ENCODE data around the gene CDK14.

DNA sequence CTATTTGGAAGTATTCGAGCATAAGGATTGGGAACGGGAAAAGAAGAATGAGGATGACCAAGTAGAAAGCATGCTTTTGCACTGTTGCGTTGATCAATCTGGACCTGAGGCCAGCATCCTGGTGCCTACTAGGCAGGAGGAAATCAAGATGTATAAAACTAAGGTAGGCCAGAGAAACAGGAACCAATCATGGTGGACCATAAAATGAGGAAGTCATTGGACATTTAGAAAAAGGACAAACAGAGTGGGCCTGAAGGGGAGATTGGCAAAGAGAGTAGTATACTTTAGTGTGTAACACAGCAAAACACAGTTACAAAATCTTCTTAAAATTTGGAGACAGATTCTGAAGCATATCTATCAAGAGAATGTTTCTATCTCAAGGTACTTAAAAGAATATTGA, 497.1 kb downstream of the CDK14 start:
- TF ChIP-seq, protein P1, sequence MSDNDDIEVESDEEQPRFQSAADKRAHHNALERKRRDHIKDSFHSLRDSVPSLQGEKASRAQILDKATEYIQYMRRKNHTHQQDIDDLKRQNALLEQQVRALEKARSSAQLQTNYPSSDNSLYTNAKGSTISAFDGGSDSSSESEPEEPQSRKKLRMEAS (IDR thresholded peaks at IDR 0.05) = no peak
- TF ChIP-seq CEBPB (IDR thresholded peaks at IDR 0.05; ENCODE audit: low read depth, low read length) = no peak
- TF ChIP-seq, protein P2, sequence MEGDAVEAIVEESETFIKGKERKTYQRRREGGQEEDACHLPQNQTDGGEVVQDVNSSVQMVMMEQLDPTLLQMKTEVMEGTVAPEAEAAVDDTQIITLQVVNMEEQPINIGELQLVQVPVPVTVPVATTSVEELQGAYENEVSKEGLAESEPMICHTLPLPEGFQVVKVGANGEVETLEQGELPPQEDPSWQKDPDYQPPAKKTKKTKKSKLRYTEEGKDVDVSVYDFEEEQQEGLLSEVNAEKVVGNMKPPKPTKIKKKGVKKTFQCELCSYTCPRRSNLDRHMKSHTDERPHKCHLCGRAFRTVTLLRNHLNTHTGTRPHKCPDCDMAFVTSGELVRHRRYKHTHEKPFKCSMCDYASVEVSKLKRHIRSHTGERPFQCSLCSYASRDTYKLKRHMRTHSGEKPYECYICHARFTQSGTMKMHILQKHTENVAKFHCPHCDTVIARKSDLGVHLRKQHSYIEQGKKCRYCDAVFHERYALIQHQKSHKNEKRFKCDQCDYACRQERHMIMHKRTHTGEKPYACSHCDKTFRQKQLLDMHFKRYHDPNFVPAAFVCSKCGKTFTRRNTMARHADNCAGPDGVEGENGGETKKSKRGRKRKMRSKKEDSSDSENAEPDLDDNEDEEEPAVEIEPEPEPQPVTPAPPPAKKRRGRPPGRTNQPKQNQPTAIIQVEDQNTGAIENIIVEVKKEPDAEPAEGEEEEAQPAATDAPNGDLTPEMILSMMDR (IDR thresholded peaks at IDR 0.05; ENCODE audit: control extremely low read depth in 1 of 3, insufficient read depth in 1 of 3, low read depth in 1 of 3, low read length in 3 of 3) = no peak
- no peak for TF ChIP-seq TAF1 (IDR thresholded peaks at IDR 0.05; ENCODE audit: low read depth, low read length)
- no peak for TF ChIP-seq CREB1 (IDR thresholded peaks at IDR 0.05)
- TF ChIP-seq YY1 (IDR thresholded peaks at IDR 0.05; ENCODE audit: low read depth, low read length) = no peak
- no peak for TF ChIP-seq POLR2AphosphoS5 (IDR thresholded peaks at IDR 0.05; ENCODE audit: low read depth, low read length)
- no peak for TF ChIP-seq RNF2 (IDR thresholded peaks at IDR 0.05; ENCODE audit: borderline replicate concordance, low read depth, low read length, missing control alignments, poor library complexity, severe bottlenecking)
- TF ChIP-seq, protein P3, sequence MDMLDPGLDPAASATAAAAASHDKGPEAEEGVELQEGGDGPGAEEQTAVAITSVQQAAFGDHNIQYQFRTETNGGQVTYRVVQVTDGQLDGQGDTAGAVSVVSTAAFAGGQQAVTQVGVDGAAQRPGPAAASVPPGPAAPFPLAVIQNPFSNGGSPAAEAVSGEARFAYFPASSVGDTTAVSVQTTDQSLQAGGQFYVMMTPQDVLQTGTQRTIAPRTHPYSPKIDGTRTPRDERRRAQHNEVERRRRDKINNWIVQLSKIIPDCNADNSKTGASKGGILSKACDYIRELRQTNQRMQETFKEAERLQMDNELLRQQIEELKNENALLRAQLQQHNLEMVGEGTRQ (IDR thresholded peaks at IDR 0.05; ENCODE audit: low read length) = no peak
- no peak for TF ChIP-seq ZNF274 (IDR thresholded peaks at IDR 0.05; ENCODE audit: borderline replicate concordance, extremely low read depth, low read length)
- no peak for TF ChIP-seq MAFK (IDR thresholded peaks at IDR 0.05; ENCODE audit: low read depth, low read length)
- TF ChIP-seq POLR2A (IDR thresholded peaks at IDR 0.05; ENCODE audit: control extremely low read depth in 1 of 2, low read depth in 2 of 2, low read length in 2 of 2) = no peak
- TF ChIP-seq KDM5A (IDR thresholded peaks at IDR 0.05; ENCODE audit: low read length) = no peak
